ENCODE measurements around the gene JADE2. TPM values are rescaled to one million over a fixed set of nuclear protein-coding genes. Genes with fewer than 3 reads are reported as not detected.

The JADE2 gene
- total and polyA plus RNA-seq, 2 experiments from 2014 or later = 16.2 to 40.8 TPM

DNA sequence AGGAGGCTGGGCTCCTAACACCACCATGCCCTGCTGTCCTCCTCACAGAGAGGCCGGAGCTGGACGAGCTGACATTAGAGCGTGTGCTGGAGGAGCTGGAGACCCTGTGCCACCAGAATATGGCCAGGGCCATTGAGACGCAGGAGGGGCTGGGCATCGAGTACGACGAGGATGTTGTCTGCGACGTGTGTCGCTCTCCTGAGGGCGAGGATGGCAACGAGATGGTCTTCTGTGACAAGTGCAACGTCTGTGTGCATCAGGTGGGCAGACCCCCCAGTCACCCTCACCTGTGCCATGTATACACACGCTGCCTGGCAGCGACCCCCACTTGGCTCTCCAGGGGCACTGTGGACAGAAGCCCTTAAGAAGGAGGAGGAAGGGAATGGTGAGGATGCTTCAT is 35.2 kb downstream of the JADE2 start:
- no peak overlapping the region for H3K4me3 ChIP-seq
- peaks cover 10% of the 10 kb centered on the region for H3K4me1 Mint-ChIP-seq
- no peaks in the 10 kb centered on the region for H3K9me3 Mint-ChIP-seq
- H3K27me3 ChIP-seq (ENCODE audit: insufficient read depth) = no peaks in the 10 kb centered on the region
- H3K4me3 Mint-ChIP-seq = no peak overlapping the region
- TF ChIP-seq POLR2AphosphoS5 (IDR thresholded peaks at IDR 0.05; ENCODE audit: low read depth) = no peak
- no peak for TF ChIP-seq EZH2 (IDR thresholded peaks at IDR 0.05; ENCODE audit: low read depth, unreplicated experiment)
- no peak for TF ChIP-seq EZH2phosphoT487 (IDR thresholded peaks at IDR 0.05; ENCODE audit: unreplicated experiment)
- no peak for TF ChIP-seq JUNB (IDR thresholded peaks at IDR 0.05; ENCODE audit: unreplicated experiment)
- no peak for TF ChIP-seq STAT1 (IDR thresholded peaks at IDR 0.05; ENCODE audit: unreplicated experiment)
- TF ChIP-seq CREB1 (CRISPR knock-in tag; IDR thresholded peaks at IDR 0.05; ENCODE audit: low read depth) = no peak
- TF ChIP-seq, protein P1, sequence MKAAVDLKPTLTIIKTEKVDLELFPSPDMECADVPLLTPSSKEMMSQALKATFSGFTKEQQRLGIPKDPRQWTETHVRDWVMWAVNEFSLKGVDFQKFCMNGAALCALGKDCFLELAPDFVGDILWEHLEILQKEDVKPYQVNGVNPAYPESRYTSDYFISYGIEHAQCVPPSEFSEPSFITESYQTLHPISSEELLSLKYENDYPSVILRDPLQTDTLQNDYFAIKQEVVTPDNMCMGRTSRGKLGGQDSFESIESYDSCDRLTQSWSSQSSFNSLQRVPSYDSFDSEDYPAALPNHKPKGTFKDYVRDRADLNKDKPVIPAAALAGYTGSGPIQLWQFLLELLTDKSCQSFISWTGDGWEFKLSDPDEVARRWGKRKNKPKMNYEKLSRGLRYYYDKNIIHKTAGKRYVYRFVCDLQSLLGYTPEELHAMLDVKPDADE (IDR thresholded peaks at IDR 0.05) = no peak
- TF ChIP-seq, protein P2, sequence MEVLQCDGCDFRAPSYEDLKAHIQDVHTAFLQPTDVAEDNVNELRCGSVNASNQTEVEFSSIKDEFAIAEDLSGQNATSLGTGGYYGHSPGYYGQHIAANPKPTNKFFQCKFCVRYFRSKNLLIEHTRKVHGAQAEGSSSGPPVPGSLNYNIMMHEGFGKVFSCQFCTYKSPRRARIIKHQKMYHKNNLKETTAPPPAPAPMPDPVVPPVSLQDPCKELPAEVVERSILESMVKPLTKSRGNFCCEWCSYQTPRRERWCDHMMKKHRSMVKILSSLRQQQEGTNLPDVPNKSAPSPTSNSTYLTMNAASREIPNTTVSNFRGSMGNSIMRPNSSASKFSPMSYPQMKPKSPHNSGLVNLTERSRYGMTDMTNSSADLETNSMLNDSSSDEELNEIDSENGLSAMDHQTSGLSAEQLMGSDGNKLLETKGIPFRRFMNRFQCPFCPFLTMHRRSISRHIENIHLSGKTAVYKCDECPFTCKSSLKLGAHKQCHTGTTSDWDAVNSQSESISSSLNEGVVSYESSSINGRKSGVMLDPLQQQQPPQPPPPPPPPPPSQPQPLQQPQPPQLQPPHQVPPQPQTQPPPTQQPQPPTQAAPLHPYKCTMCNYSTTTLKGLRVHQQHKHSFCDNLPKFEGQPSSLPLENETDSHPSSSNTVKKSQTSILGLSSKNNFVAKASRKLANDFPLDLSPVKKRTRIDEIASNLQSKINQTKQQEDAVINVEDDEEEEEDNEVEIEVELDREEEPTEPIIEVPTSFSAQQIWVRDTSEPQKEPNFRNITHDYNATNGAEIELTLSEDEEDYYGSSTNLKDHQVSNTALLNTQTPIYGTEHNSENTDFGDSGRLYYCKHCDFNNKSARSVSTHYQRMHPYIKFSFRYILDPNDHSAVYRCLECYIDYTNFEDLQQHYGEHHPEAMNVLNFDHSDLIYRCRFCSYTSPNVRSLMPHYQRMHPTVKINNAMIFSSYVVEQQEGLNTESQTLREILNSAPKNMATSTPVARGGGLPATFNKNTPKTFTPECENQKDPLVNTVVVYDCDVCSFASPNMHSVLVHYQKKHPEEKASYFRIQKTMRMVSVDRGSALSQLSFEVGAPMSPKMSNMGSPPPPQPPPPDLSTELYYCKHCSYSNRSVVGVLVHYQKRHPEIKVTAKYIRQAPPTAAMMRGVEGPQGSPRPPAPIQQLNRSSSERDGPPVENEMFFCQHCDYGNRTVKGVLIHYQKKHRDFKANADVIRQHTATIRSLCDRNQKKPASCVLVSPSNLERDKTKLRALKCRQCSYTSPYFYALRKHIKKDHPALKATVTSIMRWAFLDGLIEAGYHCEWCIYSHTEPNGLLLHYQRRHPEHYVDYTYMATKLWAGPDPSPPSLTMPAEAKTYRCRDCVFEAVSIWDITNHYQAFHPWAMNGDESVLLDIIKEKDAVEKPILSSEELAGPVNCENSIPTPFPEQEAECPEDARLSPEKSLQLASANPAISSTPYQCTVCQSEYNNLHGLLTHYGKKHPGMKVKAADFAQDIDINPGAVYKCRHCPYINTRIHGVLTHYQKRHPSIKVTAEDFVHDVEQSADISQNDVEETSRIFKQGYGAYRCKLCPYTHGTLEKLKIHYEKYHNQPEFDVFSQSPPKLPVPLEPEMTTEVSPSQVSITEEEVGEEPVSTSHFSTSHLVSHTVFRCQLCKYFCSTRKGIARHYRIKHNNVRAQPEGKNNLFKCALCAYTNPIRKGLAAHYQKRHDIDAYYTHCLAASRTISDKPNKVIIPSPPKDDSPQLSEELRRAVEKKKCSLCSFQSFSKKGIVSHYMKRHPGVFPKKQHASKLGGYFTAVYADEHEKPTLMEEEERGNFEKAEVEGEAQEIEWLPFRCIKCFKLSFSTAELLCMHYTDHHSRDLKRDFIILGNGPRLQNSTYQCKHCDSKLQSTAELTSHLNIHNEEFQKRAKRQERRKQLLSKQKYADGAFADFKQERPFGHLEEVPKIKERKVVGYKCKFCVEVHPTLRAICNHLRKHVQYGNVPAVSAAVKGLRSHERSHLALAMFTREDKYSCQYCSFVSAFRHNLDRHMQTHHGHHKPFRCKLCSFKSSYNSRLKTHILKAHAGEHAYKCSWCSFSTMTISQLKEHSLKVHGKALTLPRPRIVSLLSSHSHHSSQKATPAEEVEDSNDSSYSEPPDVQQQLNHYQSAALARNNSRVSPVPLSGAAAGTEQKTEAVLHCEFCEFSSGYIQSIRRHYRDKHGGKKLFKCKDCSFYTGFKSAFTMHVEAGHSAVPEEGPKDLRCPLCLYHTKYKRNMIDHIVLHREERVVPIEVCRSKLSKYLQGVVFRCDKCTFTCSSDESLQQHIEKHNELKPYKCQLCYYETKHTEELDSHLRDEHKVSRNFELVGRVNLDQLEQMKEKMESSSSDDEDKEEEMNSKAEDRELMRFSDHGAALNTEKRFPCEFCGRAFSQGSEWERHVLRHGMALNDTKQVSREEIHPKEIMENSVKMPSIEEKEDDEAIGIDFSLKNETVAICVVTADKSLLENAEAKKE (CRISPR knock-in tag; IDR thresholded peaks at IDR 0.05) = no peak
- TF ChIP-seq, protein P3, sequence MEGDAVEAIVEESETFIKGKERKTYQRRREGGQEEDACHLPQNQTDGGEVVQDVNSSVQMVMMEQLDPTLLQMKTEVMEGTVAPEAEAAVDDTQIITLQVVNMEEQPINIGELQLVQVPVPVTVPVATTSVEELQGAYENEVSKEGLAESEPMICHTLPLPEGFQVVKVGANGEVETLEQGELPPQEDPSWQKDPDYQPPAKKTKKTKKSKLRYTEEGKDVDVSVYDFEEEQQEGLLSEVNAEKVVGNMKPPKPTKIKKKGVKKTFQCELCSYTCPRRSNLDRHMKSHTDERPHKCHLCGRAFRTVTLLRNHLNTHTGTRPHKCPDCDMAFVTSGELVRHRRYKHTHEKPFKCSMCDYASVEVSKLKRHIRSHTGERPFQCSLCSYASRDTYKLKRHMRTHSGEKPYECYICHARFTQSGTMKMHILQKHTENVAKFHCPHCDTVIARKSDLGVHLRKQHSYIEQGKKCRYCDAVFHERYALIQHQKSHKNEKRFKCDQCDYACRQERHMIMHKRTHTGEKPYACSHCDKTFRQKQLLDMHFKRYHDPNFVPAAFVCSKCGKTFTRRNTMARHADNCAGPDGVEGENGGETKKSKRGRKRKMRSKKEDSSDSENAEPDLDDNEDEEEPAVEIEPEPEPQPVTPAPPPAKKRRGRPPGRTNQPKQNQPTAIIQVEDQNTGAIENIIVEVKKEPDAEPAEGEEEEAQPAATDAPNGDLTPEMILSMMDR (conservative IDR thresholded peaks at IDR 0.05; ENCODE audit: low read depth in 2 of 2) = no peak
- TF ChIP-seq, protein P4, sequence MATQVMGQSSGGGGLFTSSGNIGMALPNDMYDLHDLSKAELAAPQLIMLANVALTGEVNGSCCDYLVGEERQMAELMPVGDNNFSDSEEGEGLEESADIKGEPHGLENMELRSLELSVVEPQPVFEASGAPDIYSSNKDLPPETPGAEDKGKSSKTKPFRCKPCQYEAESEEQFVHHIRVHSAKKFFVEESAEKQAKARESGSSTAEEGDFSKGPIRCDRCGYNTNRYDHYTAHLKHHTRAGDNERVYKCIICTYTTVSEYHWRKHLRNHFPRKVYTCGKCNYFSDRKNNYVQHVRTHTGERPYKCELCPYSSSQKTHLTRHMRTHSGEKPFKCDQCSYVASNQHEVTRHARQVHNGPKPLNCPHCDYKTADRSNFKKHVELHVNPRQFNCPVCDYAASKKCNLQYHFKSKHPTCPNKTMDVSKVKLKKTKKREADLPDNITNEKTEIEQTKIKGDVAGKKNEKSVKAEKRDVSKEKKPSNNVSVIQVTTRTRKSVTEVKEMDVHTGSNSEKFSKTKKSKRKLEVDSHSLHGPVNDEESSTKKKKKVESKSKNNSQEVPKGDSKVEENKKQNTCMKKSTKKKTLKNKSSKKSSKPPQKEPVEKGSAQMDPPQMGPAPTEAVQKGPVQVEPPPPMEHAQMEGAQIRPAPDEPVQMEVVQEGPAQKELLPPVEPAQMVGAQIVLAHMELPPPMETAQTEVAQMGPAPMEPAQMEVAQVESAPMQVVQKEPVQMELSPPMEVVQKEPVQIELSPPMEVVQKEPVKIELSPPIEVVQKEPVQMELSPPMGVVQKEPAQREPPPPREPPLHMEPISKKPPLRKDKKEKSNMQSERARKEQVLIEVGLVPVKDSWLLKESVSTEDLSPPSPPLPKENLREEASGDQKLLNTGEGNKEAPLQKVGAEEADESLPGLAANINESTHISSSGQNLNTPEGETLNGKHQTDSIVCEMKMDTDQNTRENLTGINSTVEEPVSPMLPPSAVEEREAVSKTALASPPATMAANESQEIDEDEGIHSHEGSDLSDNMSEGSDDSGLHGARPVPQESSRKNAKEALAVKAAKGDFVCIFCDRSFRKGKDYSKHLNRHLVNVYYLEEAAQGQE (IDR thresholded peaks at IDR 0.05; ENCODE audit: unreplicated experiment) = no peak
- no peak for TF ChIP-seq ZNF114 (CRISPR knock-in tag; IDR thresholded peaks at IDR 0.05)
- no peak for TF ChIP-seq NANOG (IDR thresholded peaks at IDR 0.05; ENCODE audit: borderline replicate concordance)
- no peak for TF ChIP-seq ZNF331 (CRISPR knock-in tag; IDR thresholded peaks at IDR 0.05; ENCODE audit: low read depth)
- H3F3A ChIP-seq (replicated peaks; ENCODE audit: low read depth) = peaks cover 4% of the 10 kb centered on the region; the same call in 1 of the 2 replicates
- H3K79me2 ChIP-seq (replicated peaks; ENCODE audit: insufficient read depth) = peaks cover 5% of the 10 kb centered on the region
- 0 out of 2 replicates have a peak, but pooled peaks cover 3% of the 10 kb centered on the region for H3K4me1 ChIP-seq (ENCODE audit: insufficient read depth)
- DNase-seq (ENCODE audit: low spot score) = no peak
- no peaks in the 10 kb centered on the region for H3K9me2 ChIP-seq (ENCODE audit: insufficient read depth)
- no peak overlapping the region for H3K27ac ChIP-seq (ENCODE audit: low read depth)
- H4K20me1 ChIP-seq (replicated peaks; ENCODE audit: insufficient read depth) = peaks cover 6% of the 10 kb centered on the region
- no peak overlapping the region for H2AFZ ChIP-seq
- no peak for ATAC-seq
- no peak overlapping the region for H3K4me2 ChIP-seq
- peaks cover 16% of the 10 kb centered on the region for H3K36me3 ChIP-seq (ENCODE audit: insufficient read depth)
- peaks cover 14% of the 10 kb centered on the region for H3K27me3 Mint-ChIP-seq (ENCODE audit: insufficient read depth, low read depth, poor library complexity)
- no peak overlapping the region for H3K27ac Mint-ChIP-seq
- peaks cover 77% of the 10 kb centered on the region for H3K36me3 Mint-ChIP-seq (ENCODE audit: low read depth)

Data from GM23338 (cell line).